ENCODE data around the gene RNF167. TPM values are rescaled to one million over a fixed set of nuclear protein-coding genes. Genes with fewer than 3 reads are reported as not detected.

RNF167 gene
- polyA plus RNA-seq, 1 donor (not counting 4 experiments of a cell fraction or from before 2014, with no cell fraction given): 101 TPM

DNA sequence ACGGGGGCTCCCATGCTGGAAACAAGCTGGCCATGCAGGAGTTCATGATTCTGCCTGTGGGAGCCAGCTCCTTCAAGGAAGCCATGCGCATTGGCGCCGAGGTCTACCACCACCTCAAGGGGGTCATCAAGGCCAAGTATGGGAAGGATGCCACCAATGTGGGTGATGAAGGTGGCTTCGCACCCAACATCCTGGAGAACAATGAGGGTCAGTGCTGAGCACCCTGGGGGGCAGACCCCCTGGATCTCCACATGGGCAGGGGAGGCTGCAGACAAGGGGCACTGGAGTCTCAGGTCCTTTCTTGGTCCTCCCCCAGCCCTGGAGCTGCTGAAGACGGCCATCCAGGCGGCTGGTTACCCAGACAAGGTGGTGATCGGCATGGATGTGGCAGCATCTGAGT lies 15.0 kb downstream of the RNF167 start:
- Histone ChIP-seq H3K9me3 (ENCODE audit: control insufficient read depth, low read depth, low read length) (no peaks in the 10 kb centered on the region), H2AFZ (ENCODE audit: control insufficient read depth, low read length) (no peak overlapping the region), H3K9me1 (ENCODE audit: control insufficient read depth, extremely low read depth, insufficient read depth, low read length) (peaks cover 2% of the 10 kb centered on the region), H4K20me1 (ENCODE audit: control insufficient read depth, extremely low read depth, insufficient read depth, low read length) (no peaks in the 10 kb centered on the region), H3K36me3 (ENCODE audit: control insufficient read depth in 2 of 2, extremely low read depth in 1 of 2, insufficient read depth in 2 of 2, low read length in 2 of 2) (peaks cover 4 to 8% of the 10 kb centered on the region in 2 experiments), H3K4me2 (ENCODE audit: control insufficient read depth, extremely low read depth, insufficient read depth, low read depth, low read length) (no peak overlapping the region), H3K4me1 (ENCODE audit: control insufficient read depth, extremely low read depth, insufficient read depth, low read length) (peaks cover 15% of the 10 kb centered on the region), H3K79me2 (ENCODE audit: control insufficient read depth, insufficient read depth, low read length) (no peaks in the 10 kb centered on the region), H3K27me3 (ENCODE audit: control insufficient read depth, extremely low read depth, insufficient read depth, low read length) (no peaks in the 10 kb centered on the region), H3K9ac (ENCODE audit: control insufficient read depth, extremely low read depth, insufficient read depth, low read length) (no peak overlapping the region), H3K4me3 (ENCODE audit: control insufficient read depth in 2 of 3, extremely low read depth in 1 of 3, insufficient read depth in 2 of 3, low read depth in 1 of 3, low read length in 3 of 3) (no peak overlapping the region), H3K27ac (ENCODE audit: control insufficient read depth, insufficient read depth, low read length) (no peak overlapping the region)
- dilution Hi-C loops (cut with MboI; ENCODE audit: extremely low pct_ligation_motif_present, low sequenced_read_pairs): no loop called here
- TF ChIP-seq, protein P1, sequence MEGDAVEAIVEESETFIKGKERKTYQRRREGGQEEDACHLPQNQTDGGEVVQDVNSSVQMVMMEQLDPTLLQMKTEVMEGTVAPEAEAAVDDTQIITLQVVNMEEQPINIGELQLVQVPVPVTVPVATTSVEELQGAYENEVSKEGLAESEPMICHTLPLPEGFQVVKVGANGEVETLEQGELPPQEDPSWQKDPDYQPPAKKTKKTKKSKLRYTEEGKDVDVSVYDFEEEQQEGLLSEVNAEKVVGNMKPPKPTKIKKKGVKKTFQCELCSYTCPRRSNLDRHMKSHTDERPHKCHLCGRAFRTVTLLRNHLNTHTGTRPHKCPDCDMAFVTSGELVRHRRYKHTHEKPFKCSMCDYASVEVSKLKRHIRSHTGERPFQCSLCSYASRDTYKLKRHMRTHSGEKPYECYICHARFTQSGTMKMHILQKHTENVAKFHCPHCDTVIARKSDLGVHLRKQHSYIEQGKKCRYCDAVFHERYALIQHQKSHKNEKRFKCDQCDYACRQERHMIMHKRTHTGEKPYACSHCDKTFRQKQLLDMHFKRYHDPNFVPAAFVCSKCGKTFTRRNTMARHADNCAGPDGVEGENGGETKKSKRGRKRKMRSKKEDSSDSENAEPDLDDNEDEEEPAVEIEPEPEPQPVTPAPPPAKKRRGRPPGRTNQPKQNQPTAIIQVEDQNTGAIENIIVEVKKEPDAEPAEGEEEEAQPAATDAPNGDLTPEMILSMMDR (optimal IDR thresholded peaks at IDR 0.05 in 1 of 3, IDR thresholded peaks at IDR 0.05 in 1 of 3, conservative IDR thresholded peaks at IDR 0.05 in 1 of 3; ENCODE audit: extremely low read depth in 1 of 3, insufficient read depth in 2 of 3, low read length in 3 of 3): no peak
- no peak for TF ChIP-seq EZH2 (IDR thresholded peaks at IDR 0.05; ENCODE audit: low read length)
- FAIRE-seq (no peak), DNase-seq (ENCODE audit: low read depth, low spot score) (no peak)

DNA sequence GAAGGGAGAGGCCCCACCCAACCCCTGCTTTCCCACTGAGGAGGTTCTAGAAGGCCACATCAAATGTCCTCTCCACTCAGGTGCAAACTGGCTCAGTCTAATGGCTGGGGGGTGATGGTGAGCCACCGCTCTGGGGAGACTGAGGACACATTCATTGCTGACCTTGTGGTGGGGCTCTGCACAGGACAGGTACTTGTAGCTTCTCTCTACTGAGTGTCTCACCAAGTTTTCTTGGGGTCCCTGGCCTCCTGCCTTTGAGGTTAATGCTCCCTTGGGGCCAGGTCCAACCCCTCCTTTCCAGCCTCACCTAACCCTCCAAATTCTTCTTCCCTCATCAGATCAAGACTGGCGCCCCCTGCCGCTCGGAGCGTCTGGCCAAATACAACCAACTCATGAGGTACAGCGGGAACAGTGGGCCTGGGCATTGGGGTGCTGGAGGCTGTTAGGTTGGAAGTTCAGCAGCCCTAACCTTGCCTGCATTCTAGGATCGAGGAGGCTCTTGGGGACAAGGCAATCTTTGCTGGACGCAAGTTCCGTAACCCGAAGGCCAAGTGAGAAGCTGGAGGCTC lies 16.5 kb downstream of the RNF167 start:
- Histone ChIP-seq H3K79me2 (ENCODE audit: control insufficient read depth, insufficient read depth, low read length) (no peaks in the 10 kb centered on the region), H3K4me3 (ENCODE audit: control insufficient read depth in 2 of 3, extremely low read depth in 1 of 3, insufficient read depth in 2 of 3, low read depth in 1 of 3, low read length in 3 of 3) (no peak overlapping the region), H4K20me1 (ENCODE audit: control insufficient read depth, extremely low read depth, insufficient read depth, low read length) (no peaks in the 10 kb centered on the region), H3K9me1 (ENCODE audit: control insufficient read depth, extremely low read depth, insufficient read depth, low read length) (peaks cover 2% of the 10 kb centered on the region), H3K27ac (ENCODE audit: control insufficient read depth, insufficient read depth, low read length) (no peak overlapping the region), H3K9me3 (ENCODE audit: control insufficient read depth, low read depth, low read length) (no peaks in the 10 kb centered on the region), H3K27me3 (ENCODE audit: control insufficient read depth, extremely low read depth, insufficient read depth, low read length) (no peaks in the 10 kb centered on the region), H3K36me3 (ENCODE audit: control insufficient read depth in 2 of 2, extremely low read depth in 1 of 2, insufficient read depth in 2 of 2, low read length in 2 of 2) (peaks cover 9 to 15% of the 10 kb centered on the region in 2 experiments), H2AFZ (ENCODE audit: control insufficient read depth, low read length) (no peak overlapping the region), H3K4me2 (ENCODE audit: control insufficient read depth, extremely low read depth, insufficient read depth, low read depth, low read length) (no peak overlapping the region), H3K4me1 (ENCODE audit: control insufficient read depth, extremely low read depth, insufficient read depth, low read length) (peaks cover 11% of the 10 kb centered on the region), H3K9ac (ENCODE audit: control insufficient read depth, extremely low read depth, insufficient read depth, low read length) (no peak overlapping the region)
- FAIRE-seq (no peak), DNase-seq (ENCODE audit: low read depth, low spot score) (no peak)
- dilution Hi-C loops (cut with MboI; ENCODE audit: extremely low pct_ligation_motif_present, low sequenced_read_pairs): no loop called here
- TF ChIP-seq EZH2 (IDR thresholded peaks at IDR 0.05; ENCODE audit: low read length): no peak
- TF ChIP-seq, protein P1 (optimal IDR thresholded peaks at IDR 0.05 in 1 of 3, IDR thresholded peaks at IDR 0.05 in 1 of 3, conservative IDR thresholded peaks at IDR 0.05 in 1 of 3; ENCODE audit: extremely low read depth in 1 of 3, insufficient read depth in 2 of 3, low read length in 3 of 3): peak; percentile 18 to 49 (median 28)

Data from keratinocyte (primary cell).